HL-60 (cell line): Measurements from ENCODE around the gene MAP3K13.

ENCODE experiments used
- POLR2AphosphoS5 ChIP-seq: IDR thresholded peaks from 2 replicates; pipeline ENCODE4 v1.6.1; 2012; ENCODE audit warnings: low read depth
- SPI1 ChIP-seq: IDR thresholded peaks from 2 replicates; pipeline ENCODE4 v1.6.1; 2012; ENCODE audit warnings: low read depth, mild to moderate bottlenecking, borderline replicate concordance
- TF ChIP-seq, protein P1 (sequence below): IDR thresholded peaks from one replicate; pipeline ENCODE4 v1.5.1; 2011; ENCODE audit warnings: low read length, control low read depth, inconsistent platforms; ENCODE audit not compliant: insufficient read depth
- TF ChIP-seq, protein P2 (sequence below): IDR thresholded peaks from 2 replicates; pipeline ENCODE4 v1.6.1; 2012; ENCODE audit warnings: low read depth; ENCODE audit not compliant: insufficient replicate concordance

DNA sequence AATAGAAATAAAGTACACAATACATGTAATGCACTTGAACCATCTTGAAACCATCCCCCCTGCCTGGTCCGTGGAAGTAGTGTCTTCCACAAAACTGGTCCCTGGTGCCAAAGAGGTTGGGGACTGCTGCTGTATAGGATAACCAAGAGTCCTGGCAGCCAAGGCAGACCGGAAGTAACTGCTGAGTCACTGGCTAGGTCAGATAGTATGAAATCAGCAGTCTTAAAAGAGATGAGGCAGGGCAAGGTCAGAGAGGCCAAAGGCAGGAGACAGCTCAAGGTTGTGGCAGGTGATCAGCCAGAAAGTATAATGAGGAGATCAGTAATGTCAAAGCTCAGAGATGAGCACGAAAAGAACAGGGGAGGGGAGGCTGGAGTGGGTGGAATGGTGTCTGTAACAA is 60.2 kb downstream of the MAP3K13 start:
- TF ChIP-seq, protein P1, sequence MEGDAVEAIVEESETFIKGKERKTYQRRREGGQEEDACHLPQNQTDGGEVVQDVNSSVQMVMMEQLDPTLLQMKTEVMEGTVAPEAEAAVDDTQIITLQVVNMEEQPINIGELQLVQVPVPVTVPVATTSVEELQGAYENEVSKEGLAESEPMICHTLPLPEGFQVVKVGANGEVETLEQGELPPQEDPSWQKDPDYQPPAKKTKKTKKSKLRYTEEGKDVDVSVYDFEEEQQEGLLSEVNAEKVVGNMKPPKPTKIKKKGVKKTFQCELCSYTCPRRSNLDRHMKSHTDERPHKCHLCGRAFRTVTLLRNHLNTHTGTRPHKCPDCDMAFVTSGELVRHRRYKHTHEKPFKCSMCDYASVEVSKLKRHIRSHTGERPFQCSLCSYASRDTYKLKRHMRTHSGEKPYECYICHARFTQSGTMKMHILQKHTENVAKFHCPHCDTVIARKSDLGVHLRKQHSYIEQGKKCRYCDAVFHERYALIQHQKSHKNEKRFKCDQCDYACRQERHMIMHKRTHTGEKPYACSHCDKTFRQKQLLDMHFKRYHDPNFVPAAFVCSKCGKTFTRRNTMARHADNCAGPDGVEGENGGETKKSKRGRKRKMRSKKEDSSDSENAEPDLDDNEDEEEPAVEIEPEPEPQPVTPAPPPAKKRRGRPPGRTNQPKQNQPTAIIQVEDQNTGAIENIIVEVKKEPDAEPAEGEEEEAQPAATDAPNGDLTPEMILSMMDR: no peak
- TF ChIP-seq POLR2AphosphoS5 (no peak), SPI1 (no peak)
- TF ChIP-seq, protein P2, sequence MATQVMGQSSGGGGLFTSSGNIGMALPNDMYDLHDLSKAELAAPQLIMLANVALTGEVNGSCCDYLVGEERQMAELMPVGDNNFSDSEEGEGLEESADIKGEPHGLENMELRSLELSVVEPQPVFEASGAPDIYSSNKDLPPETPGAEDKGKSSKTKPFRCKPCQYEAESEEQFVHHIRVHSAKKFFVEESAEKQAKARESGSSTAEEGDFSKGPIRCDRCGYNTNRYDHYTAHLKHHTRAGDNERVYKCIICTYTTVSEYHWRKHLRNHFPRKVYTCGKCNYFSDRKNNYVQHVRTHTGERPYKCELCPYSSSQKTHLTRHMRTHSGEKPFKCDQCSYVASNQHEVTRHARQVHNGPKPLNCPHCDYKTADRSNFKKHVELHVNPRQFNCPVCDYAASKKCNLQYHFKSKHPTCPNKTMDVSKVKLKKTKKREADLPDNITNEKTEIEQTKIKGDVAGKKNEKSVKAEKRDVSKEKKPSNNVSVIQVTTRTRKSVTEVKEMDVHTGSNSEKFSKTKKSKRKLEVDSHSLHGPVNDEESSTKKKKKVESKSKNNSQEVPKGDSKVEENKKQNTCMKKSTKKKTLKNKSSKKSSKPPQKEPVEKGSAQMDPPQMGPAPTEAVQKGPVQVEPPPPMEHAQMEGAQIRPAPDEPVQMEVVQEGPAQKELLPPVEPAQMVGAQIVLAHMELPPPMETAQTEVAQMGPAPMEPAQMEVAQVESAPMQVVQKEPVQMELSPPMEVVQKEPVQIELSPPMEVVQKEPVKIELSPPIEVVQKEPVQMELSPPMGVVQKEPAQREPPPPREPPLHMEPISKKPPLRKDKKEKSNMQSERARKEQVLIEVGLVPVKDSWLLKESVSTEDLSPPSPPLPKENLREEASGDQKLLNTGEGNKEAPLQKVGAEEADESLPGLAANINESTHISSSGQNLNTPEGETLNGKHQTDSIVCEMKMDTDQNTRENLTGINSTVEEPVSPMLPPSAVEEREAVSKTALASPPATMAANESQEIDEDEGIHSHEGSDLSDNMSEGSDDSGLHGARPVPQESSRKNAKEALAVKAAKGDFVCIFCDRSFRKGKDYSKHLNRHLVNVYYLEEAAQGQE: no peak
